Measurements from ENCODE around the gene NEUROD2.

NEUROD2 gene

DNA sequence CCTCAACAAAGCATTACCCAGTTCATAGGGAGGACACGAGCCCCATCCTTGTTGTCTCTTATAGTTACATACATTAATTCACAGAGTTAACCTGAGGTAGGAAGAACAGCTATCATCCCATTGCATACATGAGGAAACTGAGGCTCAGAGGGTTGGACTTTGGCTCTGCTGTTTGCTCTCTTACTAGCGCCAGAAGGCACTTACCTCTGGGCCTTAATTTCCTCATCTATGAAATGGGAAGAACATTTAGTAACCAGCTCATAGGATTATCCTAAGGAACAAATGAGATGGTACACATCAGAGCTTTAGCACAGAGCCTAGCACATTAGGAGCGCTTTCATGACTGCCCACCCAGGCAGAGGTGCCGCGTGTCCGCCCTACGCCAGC is 27.6 kb downstream of the NEUROD2 start:
- DNase-seq (ENCODE audit: low spot score) = no peak

DNA sequence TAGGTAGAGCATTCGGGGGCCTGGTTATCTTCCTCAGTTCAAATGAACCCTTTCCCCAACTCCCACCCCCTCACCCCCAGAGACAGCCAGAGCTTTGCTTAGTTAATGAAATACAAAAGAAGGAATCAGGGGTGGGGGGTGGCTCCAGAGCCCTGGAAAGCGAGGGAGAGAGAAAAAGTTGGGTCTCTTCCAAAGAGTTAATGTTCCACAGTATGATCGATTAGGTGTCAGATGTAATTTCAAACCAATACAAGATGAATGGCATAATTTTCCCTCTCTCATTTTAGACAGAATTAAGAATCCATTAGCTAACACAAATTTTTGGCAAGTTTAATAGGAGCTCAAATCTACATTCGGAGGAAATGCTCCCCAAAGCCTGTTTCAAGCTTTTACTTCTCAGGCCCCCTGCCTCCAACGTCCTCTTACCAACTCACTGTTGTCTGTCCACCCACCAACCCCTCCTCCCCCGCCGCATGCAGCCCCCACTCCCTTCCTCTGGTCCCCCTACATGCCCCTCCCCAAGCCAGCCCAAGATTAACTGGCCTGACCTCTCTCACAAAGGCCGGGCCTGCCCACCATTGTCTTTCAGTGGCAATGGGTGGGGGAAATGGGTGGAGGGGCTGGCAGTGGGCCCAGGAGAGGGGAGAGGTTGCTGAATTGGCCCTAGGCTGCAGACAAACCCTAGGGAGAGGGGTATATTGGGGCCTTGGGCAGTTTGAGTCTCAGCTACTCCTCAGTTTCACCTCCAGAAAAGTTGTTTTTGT is 28.2 kb downstream of the NEUROD2 start:
- DNase-seq (ENCODE audit: low spot score) = no peak

DNA sequence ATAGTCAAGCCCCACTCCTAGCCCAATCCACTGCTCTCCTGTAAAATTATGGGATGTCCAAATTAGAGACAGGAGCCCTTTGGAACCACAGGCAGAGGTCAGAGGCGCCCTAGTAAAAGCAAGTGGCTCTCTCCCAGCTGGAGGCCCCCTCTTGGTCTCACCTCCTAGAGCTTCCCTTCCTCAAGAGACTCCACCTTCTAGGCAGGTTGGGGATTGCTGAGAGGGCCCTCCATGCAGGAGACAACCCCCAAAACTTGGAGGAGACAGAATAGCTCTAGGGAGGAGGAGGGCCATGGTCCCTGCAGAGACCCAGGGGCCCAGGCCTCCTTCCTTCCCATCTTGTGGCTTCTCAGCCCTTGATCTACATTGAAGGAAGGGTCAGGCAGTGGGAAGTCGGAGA is 29.4 kb downstream of the NEUROD2 start:
- DNase-seq (ENCODE audit: low spot score) = no peak

DNA sequence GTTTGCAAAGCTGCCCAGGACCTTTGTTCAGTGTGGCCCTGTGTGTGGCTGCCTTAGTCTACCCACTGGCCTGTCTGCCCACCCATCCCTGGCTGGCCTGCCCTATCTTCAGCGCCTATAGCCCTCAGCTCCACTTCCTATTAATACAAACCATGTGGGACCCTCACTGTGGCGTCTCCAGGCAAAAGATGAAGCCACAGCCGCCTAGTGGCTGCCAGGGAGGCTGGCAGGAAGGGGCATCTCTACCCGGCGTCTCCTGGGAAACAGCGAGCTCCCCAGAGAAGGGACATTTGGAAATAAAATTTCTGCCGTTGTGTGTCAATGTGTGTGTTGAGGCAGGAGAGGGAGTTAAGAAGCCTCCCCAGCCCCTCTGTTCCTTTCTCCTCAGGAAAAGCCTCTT is 31.5 kb downstream of the NEUROD2 start:
- DNase-seq (ENCODE audit: low spot score) = no peak

DNA sequence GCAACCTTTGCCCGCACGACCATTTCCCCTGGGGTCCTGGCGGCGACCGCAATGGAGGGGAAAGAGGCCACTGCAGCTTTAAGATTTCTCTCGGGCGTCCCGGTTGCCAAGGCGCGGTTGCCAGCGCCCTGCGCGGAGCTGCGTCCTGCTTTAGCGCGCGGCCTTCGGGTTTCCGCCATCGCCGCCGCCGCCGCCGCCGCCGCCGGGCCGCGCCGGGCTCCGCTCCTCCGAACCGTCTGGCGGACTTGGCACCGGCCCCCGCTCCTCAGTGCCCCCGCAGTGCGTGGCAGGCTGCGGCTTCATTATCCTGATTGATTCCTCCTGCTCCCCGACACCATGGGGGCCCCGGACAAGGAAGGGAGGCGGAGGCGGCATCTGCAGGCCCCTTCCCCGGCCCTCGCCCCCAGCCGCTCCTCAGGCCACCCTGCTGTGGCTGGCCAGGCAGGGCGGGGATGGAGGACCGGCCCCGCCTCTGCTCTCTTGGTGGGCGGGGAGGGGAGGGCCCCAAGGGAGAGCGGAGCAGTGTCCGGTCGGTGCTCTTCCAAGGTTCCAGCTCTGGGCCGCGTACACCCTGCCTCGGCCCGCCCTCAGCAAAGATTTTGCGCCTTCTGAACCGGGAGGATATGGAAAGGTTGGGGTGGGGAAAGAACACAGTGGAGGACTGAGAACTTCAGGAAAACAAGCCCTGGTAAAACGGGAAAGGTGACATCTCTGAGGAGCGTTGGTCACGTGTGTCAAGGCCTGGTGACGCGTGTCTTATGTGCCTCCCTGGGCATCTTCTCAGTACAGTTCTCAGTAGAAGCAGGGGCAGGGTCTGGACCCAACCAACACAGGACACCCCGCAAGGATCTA is 34.0 kb downstream of the NEUROD2 start:
- DNase-seq (ENCODE audit: low spot score) = peak; percentile 75

DNA sequence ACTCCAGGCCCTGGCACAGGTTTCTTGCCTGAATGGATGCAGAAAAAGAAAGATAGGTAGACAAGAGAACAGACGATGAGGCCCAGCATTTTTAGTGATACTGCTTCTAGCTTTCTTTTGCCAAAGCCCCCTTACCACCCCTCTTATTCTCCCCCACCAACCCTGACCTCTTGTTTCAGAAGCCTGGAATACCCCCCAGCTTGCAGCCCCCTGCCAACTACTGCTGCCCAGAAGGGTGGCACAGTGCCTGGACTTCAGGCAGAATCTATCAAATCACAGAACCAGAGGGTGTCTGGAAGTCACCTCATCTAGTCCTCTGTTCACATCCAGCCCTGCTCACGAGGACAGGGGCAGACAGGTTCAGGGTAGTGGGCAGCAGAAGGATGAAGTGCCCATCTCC is 35.6 kb downstream of the NEUROD2 start:
- DNase-seq (ENCODE audit: low spot score) = no peak

DNA sequence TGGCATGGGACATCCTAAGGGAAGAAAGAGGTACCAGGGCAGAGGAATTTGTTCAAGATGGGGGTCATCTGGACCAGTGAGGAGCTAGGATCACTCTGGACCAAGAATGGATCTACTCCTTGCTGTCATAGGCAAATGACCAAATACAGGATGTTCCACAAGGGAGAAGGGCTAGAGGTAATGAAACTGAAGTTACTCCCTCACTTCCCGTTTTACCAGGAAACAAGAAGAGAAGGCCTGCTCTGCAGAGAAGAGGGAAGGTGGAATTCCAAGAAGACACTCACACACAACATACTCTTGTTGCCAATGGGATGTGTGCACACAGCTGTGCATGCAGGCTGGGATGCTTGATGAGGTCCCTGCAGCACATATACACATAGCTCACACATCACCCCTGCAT is 38.6 kb downstream of the NEUROD2 start:
- DNase-seq (ENCODE audit: low spot score) = no peak

DNA sequence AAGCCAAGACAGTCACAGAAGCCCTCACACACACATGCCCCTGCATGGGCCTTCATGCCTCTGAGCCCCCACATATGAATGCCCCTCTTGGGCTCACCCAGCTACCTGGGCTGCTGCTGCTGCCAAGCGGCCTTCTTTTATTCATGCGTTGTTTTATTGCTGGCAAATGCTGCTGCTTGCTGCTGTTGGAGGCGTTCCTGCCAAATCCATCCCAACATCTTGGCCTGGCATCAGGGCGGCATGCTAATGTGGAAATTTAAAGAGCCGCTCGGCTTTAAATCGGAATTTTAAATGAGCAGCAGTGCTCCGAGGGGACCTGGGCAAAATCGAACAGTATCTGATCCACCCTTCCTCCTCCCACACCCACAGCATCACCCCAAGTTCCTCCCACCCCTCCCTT is 39.0 kb downstream of the NEUROD2 start:
- DNase-seq (ENCODE audit: low spot score) = no peak

DNA sequence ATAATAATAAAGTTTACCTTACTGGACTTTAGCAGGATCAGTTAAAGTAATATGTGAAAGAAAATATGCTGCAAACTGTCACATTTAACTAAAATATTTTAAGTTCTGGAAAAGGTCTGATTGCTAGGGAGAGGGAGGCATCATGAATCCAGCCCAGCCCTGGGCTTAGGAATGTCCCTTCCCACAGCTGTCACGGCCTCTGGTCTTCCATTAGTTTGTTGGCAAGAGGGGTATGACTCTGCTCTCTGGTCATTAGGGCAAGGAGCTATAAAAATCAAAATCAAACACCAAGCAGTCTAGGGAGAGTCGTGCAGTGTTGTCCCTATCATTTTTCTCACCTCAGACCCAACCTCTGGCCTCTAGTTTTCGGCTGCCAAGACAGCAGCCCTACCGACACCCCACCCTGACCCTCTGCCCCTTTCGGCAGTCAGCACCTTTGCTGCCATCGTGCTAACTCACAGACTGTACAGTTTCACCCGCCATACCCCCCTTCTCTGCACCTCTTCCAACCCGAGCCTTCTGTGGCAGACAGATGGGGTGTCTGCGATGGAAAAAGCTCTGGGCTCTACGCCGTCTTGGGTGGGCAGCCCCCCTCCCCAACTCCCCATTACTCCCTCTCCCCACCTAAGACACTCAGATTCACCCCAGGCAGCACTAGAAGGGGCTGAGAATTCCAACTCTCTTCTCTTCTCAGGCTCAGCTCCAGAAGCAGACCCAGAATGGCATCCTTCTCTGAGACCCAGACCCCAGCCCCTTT is 41.4 kb downstream of the NEUROD2 start:
- DNase-seq (ENCODE audit: low spot score) = no peak

DNA sequence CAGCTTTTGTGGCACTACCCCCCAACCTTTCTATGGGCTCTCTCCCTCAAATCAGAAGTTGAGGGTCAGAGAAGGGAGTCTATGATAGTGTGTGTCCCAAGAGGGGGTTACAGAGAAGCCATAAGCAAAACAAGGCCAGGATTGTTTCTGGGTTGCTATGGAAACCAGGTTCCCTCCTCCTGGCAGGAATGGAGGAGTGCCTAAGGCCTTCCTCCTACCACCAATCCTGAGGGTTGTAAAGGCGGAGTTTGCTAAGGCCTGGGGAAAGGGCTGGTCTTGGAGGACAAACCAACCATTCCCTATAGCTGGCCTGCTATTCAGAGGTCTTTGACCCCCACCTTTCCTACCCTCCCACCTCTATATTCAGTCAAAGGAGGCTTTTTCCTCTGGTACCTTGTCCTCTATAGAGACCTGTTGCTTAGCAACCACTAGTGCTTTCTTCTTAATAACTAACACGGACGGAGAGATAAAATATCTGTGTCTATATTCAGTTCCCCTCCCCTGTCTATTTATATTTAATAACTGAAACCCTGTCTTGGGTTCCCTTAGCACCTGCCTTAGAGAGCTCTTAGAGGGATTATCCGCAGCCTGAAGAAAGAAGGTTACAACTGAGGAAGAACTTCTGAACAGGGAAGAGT is 43.4 kb downstream of the NEUROD2 start:
- no peak for DNase-seq (ENCODE audit: low spot score)

DNA sequence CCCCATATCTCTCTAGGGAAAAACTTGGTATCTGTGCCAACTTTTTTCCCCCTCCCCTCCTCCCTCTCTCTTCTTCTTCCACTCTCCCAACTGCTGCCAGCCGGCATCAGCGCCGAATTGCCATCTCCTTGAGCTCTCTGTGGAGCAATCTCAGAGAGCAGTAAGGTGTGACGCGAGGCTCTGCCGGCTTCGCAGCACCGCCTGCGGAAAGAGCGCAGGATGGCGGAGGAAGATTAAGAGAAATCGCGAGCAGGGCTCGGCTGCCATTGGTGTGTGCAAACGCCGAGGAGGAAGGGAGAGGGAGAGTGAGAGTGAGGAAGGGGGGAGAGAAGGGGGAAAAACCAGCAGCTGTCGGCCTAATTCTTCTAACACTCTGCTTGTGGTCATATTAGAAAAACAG is 44.2 kb downstream of the NEUROD2 start:
- no peak for DNase-seq (ENCODE audit: low spot score)

DNA sequence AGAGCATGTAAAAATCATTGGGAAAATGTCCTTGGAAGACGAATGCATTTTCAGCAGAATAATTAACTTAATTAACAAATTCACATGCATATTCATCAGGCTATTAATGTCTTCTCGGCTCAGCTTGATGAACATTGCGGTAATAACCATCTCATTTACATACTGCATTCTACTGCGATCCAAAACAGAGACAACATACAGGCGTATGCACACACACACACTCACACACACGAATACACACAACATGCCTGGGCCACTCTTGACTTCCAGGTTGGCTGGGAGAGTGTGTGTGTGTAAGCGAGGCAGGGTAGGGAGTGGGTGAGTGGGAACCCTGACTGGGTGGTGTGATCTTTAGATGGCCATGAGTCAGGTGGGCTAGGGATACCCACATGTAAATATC is 44.7 kb downstream of the NEUROD2 start:
- DNase-seq (ENCODE audit: low spot score) = no peak

DNA sequence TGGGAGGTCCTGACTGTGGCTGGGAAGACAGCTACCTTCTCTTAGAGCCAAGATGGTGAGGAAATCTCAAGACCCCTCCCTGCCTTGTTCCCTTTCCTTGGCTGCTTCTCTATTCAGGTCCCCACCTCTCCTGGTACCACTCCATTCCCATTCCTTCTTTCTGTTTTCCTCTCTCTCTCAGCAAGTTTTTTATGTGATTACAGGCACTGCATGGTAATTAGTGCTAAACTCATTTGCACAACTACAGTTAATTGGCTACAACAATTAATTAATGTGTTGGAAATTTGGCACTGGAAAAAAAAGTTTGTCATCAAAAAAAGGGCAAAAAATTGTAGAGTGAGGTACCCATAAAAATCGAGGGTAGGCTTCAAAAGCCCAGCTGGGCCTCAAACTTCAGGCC is 45.3 kb downstream of the NEUROD2 start:
- no peak for DNase-seq (ENCODE audit: low spot score)

DNA sequence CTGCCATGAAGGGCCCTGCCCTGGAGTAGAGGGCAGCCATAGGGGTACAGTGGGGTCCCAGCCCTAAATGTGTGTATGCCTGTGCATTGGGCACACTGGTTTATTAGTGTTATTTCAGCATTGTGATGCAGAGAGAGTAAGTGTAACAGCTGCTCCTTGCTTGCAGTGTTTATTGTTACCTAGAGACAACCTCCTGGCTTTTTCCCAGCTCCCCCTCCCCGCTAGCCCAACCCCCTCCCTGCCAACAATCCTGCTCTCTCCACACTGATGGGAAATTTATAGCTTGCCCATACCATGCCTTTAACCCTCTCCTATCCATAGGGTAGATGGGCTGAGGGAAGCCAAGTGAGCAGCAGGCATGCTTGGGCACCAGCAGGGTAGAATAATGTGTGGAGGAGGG is 51.3 kb downstream of the NEUROD2 start:
- no peak for DNase-seq (ENCODE audit: low spot score)

DNA sequence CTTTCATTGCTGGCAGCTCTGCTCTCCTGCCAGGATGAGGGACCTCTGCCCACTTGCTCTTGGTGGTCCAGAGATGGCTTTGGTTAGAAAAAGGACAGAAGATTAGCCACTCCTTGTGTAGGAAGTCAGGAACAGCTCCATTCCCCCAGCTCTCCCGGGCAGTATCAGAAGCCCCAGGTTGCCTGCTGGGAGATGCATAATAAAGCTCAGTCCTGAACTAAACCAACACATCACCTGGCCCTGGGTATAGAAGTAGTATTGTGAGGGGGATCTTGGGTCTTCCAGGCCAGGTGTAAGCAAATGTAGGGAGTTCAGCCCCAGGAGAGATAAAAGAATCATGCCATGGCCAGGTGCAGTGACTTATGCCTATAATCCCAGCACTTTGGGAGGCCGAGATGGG is 52.4 kb downstream of the NEUROD2 start:
- no peak for DNase-seq (ENCODE audit: low spot score)
